Right hindlimb (tissue), 1 donor: ENCODE results near the gene POLR3F.
"Not testable (repeated sequence)": the region's sequence is repeated elsewhere in the genome, so short reads cannot be mapped to it uniquely, and the experiment has no call there.

ENCODE experiments used
- DNase-seq: peaks from one replicate; pipeline ENCODE4 v3.0.0-alpha.2; 2018

POLR3F gene

DNA sequence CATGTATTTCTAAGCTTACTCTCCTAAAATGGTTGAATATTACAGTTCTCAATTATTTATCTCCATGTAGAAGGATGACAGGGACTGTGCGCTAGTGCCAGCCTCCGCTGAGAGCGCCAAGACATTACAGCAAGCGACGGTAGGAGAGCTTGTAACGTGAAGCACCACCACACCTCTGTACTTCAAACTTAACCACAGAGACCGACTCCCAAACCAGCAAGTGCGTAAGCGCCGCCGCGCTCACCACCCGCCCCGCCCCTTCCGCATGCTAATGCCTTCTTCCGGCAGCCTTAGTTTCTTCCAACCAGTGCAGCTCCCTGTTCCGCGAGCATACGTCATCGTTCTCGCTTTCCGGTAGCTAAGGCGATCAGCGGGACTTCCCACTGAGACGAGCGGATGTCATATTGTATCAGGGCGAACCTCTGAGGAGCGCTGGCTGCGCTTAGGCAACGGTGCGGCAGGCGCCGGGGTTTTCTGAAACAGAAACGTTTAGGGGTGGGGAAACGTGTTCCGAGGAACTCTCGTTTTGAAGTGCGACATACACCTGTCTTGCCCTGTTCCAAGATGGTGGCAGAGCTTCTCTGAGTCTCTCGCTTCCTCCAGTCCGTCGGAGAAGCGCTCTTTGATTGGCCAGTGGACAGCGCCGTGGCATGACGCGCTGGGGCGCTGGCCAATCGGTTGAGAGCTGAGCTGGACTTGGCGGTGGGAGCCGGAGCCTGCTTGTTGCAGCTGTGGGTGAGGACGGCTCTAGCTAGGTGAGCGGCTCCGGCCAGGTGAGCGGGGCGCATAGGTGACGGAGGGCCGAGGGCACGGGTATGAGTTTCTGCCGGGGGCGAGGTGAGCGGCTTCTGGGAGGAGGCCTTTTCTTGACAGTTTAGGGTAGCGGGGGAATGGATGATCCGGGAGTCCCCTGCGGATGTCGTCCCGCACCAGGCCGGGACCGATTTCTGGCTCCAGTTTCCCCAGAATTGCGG, 40.3 kb downstream of the POLR3F start, which contains the start of gene SEC23B:
Gene SEC23B (plus strand): TSS at position 723 of the 974 bp plus-strand sequence. CDS start 2,896 bp downstream, outside the sequence.
- peak; percentile 98 for DNase-seq

GRCh38 chr20:18511571-18511970, 44.4 kb downstream of the POLR3F start:
- DNase-seq: no peak

DNA sequence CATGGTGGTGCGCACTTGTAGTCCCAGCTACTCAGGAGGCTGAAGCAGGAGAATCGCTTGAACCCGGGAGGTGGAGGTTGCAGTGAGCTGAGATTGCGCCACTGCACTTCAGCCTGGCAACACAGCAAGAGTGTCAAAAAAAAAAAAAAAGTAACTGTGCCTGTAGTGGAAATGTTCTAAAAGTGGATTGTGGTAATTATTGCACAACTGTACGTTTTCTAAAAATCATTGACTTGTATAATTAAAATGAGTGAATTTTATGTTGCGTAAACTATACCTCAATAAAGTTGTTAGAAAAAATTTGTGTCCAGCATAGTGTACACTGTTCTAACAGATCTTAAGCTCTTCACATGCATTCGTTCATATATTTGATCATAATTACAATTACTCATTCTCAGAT, 46.0 kb downstream of the POLR3F start:
- DNase-seq: no peak

GRCh38 chr20:18514127-18514526, 46.9 kb downstream of the POLR3F start:
- no peak for DNase-seq

- DNase-seq: no peak
Observed at GRCh38 chr20:18515973-18516372, 48.8 kb downstream of the POLR3F start.

DNA sequence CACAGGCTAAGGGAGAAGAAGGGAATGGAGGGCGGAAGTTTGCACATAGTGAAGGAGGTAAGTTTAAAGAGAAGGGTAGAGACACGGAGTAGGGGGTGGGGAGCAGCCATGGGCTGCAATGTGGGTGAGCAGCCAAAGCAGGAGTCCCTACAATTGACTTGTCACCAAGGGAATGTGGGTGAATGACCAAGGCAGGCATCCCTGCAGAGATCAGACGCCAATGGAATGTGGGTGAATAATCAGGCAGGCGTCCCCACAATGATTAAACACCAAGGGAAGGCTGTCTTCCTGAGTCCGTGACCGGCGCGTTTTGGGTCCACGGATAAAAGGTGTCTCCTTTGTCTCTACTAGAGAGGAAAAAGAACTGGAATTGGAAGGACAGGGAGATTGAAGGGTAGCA, 54.9 kb downstream of the POLR3F start:
- not testable (repeated sequence) for DNase-seq

DNA sequence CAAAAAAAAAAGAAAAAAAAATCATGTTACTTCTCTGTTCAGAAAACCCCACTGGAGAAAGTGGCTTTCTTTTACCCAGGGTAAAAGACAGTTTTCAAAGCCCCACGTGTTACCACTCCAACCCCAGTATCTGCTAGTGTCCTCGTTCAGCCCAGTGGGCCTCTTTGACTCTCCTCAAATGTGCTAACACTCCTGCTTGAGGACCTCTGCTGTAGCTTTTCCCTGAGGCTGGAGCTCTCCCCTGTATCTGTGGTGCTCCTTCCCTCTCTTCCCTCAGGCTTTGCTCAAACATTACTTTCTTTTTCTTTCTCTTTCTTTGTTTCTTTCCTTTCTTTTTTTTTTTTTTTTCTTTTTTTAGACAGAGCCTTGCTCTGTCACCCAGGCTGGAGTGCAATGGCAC, 55.9 kb downstream of the POLR3F start:
- DNase-seq: no peak

- no peak for DNase-seq
Observed at GRCh38 chr20:18524646-18525045, 57.5 kb downstream of the POLR3F start.

GRCh38 chr20:18526761-18527160, 59.6 kb downstream of the POLR3F start:
- DNase-seq: not testable (repeated sequence)

GRCh38 chr20:18527339-18527738, 60.1 kb downstream of the POLR3F start:
- no peak for DNase-seq

DNA sequence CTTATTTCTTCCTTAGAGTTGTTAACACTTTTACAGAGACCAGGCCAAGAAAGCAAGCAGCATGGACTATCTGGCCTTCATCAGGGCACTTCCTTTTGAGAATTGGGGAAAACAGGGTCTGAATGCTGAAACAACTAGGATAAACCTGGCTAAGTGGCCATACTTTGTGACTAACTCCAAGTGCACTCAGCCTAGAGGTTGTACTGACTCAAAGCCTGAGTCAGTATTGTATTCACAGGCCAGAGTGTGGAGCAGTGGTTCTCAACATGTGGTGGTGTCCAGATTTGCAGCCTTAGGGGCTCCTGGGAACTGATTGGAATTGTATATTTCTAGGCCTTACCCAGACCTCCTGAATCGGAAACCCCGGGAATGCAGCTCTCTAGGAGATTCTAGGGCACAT, 60.6 kb downstream of the POLR3F start:
- DNase-seq: no peak

DNA sequence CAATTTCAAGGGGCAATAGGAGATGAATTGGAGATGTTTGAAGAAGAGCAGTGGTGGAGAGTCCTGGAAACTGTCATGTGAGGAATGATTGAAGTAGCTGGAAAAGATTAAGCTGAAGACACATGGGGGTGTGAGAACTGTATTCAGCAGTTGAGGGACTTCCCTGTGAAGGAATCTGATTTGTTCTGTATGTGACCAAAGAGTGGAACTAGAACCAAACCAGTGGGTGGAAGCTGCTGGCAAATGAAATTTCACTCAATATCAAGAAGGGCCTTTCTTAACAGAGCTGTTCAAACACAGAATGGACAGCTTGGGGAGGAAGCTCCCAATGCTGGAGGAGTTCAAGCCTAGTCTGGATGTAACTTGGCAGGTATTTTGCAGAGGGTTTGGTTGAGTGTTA, 61.9 kb downstream of the POLR3F start:
- no peak for DNase-seq

DNA sequence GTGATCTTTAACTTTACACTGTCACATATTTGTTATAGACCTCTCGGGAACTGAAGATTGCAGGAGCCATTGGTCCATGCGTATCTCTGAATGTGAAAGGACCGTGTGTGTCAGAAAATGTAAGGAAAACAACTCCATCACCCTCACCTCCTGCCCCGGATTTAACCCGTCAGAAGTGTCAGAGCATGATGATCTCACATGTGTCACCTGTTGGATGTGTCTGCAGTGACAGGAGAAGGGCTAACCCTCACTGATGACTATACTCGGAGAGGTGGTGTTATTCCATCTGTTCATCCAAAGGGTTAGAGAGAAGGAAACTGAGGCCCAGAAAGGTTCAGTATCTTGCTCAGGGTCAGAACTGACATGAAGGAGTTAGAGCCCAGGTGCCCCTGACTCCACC, 65.4 kb downstream of the POLR3F start:
- DNase-seq: no peak

- DNase-seq: no peak
Observed at GRCh38 chr20:18533491-18533890, 66.3 kb downstream of the POLR3F start.

GRCh38 chr20:18533978-18534644, 66.9 kb downstream of the POLR3F start:
- no peak for DNase-seq
